Stimulated activated CD8-positive, alpha-beta memory T cell treated with anti-CD3 and anti-CD28 coated beads, Interleukin-12 subunit alpha, Interleukin-12 subunit beta, amount 100 ng/mL, for 4 hours (primary cell): ENCODE measurements around the gene CCNI.
A peak's percentile ranks its signal among the peaks of the same experiment; 100 is the strongest.
"Not testable (repeated sequence)": the region's sequence is repeated elsewhere in the genome, so short reads cannot be mapped to it uniquely, and the experiment has no call there.

Source experiments
- DNase-seq: peaks from one replicate; pipeline ENCODE4 v3.0.0-alpha.2; 2020; ENCODE audit warnings: low read depth

CCNI gene

GRCh38 chr4:77075869-77076799 lies at the start of gene CCNI:
CCNI (minus strand) TSS chr4:77075989; CDS start chr4:77066362, 9,627 bp downstream.
- DNase-seq = peak; percentile 88

- no peak for DNase-seq
These were observed 48.8 kb upstream of the CCNI start for GRCh38 chr4:77124576-77124975.

- no peak for DNase-seq
These were observed 47.6 kb upstream of the CCNI start for GRCh38 chr4:77123411-77123810.

GRCh38 chr4:77122656-77123055 lies 46.9 kb upstream of the CCNI start:
- DNase-seq = no peak

- DNase-seq = no peak
These were observed 46.0 kb upstream of the CCNI start for GRCh38 chr4:77121736-77122240.

- DNase-seq = no peak
These were observed 45.2 kb upstream of the CCNI start for GRCh38 chr4:77120886-77121508.

GRCh38 chr4:77117721-77118120 lies 41.9 kb upstream of the CCNI start:
- DNase-seq = no peak

- DNase-seq = no peak
These were observed 37.3 kb upstream of the CCNI start for GRCh38 chr4:77113069-77113468.

- DNase-seq = no peak
These were observed 34.9 kb upstream of the CCNI start for GRCh38 chr4:77110730-77111129.

GRCh38 chr4:77104791-77105540 lies 29.2 kb upstream of the CCNI start:
- no peak for DNase-seq

- no peak for DNase-seq
These were observed 28.6 kb upstream of the CCNI start for GRCh38 chr4:77104388-77104787.

GRCh38 chr4:77100234-77100633 lies 24.4 kb upstream of the CCNI start:
- no peak for DNase-seq

GRCh38 chr4:77097611-77098010 lies 21.8 kb upstream of the CCNI start:
- DNase-seq = no peak

- DNase-seq = peak; percentile 37
These were observed 19.5 kb upstream of the CCNI start for GRCh38 chr4:77095101-77095821.

- DNase-seq = no peak
These were observed 18.7 kb upstream of the CCNI start for GRCh38 chr4:77094496-77094895.

GRCh38 chr4:77093401-77093800 lies 17.6 kb upstream of the CCNI start:
- no peak for DNase-seq

- no peak for DNase-seq
These were observed 17.2 kb upstream of the CCNI start for GRCh38 chr4:77092975-77093374.

- DNase-seq = no peak
These were observed 14.1 kb upstream of the CCNI start for GRCh38 chr4:77089866-77090265.

GRCh38 chr4:77087027-77087426 lies 11.2 kb upstream of the CCNI start:
- not testable (repeated sequence) for DNase-seq

GRCh38 chr4:77084019-77084639 lies 8.3 kb upstream of the CCNI start:
- no peak for DNase-seq

GRCh38 chr4:77082886-77083608 lies 7.3 kb upstream of the CCNI start:
- no peak for DNase-seq
